CD4-positive, alpha-beta T cell treated with Interleukin-6 at 100 ng/mL for 8 hours (primary cell): Measurements from ENCODE around the gene ELL2.
"Not testable (repeated sequence)": the region's sequence is repeated elsewhere in the genome, so short reads cannot be mapped to it uniquely, and the experiment has no call there.

Source experiments
- DNase-seq: peaks from one replicate; pipeline ENCODE4 v3.0.0-alpha.2; 2020; ENCODE audit warnings: mixed read lengths, low spot score

The ELL2 gene

GRCh38 chr5:95859661-95860060, 102.0 kb downstream of the ELL2 start:
- no peak for DNase-seq

- DNase-seq: peak; percentile 86
Observed at GRCh38 chr5:95858661-95859595, 102.7 kb downstream of the ELL2 start.

DNA sequence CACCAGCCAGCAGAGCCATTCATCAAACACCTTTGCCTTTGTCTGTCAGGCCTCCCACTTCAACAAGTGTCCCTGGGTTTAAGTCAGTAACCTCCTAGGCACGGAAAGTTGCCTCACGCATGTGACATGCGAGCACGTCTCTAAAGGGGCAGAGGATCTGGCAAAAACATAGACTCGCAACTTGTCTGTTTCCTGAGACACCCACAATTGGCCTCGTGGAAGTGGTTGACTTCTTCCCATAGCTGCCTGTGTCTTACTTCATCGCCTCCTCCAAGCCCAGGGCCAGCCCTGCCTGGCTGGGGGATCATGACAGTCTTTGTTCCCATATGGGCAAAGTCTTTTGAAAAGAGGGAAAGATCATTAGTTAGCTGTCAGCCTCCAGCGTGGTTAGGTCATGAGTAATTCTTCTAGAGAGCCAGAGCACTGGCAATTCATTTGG, 103.6 kb downstream of the ELL2 start:
- DNase-seq: no peak

- no peak for DNase-seq
Observed at GRCh38 chr5:95857185-95857945, 104.3 kb downstream of the ELL2 start.

DNA sequence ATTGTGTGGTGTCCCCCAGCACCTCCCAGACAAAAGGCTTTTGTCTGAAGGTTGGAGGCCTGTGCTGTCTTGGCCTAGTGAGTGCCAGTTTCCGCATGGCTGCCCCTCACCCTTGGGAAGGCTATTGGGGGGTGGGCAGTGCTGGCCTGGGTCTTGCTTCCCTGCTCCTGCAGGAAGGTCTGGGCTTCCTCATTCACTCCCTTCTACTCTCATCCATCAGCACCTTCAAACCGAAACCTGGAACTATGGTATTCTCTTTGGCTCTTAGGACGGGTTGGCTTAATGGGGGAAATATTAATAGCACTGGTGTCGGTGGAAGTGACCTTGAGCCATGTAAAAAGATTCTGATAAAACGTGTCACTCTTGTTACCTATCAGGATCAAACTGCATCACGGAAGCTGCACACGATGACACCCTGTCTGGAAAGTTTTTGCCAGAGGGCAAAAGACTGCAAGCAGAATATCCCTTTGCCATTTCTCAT, 105.1 kb downstream of the ELL2 start:
- no peak for DNase-seq

DNA sequence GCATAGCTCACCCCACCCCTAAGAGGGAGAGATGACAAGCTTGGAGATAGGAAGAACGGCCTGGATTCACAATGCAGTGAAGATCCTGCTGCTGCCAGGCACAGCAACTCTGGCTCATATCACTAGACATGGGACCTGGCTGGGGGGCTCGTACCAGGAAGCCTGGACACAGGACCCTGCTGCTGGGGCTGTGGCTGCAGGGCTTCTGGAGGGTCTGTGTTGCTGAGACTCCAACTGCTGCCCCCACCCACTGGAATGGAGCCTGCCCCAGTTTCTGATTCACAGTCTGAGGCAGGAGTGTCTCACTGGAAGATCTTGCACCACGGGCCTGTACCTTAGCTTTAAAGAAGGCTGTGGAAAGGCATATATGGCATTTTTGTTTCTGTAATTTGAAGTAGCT, 108.2 kb downstream of the ELL2 start:
- no peak for DNase-seq

DNA sequence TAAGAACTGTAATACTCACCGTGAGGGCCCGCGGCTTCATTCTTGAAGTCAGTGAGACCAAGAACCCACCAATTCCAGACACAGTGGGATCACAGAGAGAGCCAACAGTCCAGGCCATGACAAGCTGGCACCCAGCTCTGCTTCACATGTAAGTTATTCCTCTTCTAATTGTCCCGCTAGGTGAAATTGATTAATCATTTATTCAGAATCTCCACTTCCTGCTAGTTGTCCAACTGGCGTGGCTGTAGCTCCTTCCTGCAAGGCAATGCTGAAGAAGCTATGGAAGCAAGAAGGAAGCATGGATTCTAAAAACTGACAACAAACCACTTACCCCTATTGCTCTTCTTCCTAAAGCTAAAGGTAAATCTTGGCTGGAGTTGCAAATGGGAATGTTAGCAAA, 109.1 kb downstream of the ELL2 start:
- DNase-seq: no peak

- not testable (repeated sequence) for DNase-seq
Observed at GRCh38 chr5:95851141-95851540, 110.5 kb downstream of the ELL2 start.

GRCh38 chr5:95850391-95850894, 111.2 kb downstream of the ELL2 start:
- no peak for DNase-seq

- DNase-seq: no peak
Observed at GRCh38 chr5:95848701-95849100, 113.0 kb downstream of the ELL2 start.

GRCh38 chr5:95847261-95847592, 114.4 kb downstream of the ELL2 start:
- DNase-seq: no peak

DNA sequence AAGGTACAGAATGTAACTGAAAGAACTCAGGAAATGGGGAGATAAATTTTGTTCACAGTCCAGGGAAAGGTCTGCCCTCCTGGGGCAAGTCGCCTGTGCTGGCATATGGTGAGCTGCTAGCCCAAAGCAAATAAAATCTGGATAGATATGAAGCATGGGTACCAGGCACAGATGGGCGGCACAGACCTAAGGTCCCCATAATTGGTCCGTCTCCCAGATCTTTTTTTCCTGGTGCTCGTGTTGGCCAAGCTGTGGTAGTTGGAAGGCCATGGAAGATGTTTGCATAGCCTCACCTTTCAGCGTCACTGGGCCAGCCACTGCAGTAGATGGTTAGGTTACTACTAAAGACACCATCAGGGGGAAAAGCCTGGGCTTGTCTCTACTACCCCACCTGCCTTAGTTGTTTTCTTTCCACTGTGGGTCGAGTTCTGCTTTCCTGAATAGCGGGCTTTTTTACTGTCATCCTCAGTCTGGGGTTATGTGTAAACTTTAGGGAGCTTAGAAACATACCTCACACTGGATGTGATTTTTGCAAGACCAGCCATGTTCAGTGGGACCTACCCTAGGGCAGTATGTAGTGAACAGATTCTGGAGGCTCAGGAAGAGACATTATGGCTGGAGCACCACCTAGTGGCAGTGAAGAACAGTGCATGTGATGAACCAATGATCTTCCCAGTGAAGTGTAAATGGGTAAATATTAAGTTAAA, 114.9 kb downstream of the ELL2 start:
- peak; percentile 76 for DNase-seq

GRCh38 chr5:95845391-95845790, 116.3 kb downstream of the ELL2 start:
- DNase-seq: no peak

GRCh38 chr5:95843733-95844223, 117.9 kb downstream of the ELL2 start:
- DNase-seq: no peak

DNA sequence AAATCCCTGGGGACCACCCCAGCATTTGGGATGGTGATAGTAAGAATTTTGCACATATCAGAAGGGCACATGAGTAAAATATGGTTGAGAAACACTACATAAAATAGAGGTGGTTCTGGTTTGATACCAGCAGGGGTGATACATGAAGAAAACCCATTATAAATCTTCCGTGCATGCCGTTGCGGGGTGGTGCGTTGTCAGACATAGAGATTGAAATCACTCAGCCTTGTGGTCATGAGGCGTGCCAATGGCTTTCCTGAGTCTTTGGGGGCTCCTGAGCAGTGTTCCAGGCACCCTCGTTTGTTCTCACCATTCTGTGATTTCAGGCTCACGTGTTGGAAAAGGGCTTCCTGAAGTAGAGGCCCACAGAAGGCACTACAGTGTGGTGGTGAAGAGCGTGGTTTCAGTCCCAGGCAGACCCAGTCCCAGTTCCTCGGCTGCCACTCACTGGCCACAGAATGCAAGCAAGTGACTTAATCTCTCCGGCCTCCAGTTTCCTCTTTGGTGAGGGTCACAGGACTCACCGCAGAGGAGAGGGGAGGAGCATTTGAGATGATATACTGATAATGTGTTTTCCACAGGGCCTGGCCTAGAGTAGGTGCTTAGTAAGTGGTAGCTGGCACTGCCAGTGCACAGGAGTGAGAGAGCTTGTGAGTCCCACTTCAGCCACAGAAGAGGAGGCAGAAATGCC, 118.7 kb downstream of the ELL2 start:
- DNase-seq: peak; percentile 77

DNA sequence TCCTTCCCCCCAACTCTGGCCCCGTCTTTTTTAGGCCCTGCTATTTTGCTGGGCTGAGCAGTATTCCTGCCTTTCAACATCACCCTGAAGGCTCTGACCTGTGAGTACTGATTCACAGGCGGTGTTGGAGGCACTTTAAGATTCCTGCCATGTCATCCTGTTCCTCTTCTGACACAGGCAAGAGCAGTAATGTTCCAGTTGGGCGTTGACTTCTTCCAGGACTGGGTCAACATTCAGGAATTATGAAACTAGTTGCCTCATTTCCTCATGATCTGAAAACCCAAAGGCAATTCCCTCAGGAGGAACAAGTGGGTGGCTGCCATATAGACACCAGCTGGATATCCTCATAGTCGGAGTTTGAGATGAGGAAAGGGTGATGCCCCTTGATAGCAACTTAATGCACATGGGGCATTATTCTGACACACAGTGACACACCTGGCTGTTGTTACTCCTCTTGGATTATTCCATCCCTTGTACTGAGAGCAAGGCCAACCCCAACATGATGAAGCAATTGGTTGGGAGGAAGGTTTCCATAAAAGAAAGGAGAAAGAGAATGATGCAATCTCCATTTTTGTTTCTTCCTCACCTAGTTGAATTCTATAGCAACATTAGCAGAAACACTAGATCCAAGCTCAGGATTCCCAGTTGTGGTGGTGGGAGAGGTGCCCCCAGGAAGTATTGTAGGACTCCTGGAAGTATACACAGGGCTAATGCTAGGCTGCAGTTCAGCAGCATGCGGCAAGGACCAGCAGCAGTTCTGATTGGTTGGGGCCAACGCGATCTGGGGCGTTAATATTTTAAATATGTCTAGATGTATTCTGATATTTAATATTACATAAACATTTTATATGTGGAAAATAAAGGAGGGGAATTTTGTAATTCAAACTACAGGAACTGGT, 119.5 kb downstream of the ELL2 start:
- DNase-seq: no peak

- DNase-seq: no peak
Observed at GRCh38 chr5:95840956-95841705, 120.5 kb downstream of the ELL2 start.

GRCh38 chr5:95839658-95840057, 122.0 kb downstream of the ELL2 start:
- DNase-seq: no peak

DNA sequence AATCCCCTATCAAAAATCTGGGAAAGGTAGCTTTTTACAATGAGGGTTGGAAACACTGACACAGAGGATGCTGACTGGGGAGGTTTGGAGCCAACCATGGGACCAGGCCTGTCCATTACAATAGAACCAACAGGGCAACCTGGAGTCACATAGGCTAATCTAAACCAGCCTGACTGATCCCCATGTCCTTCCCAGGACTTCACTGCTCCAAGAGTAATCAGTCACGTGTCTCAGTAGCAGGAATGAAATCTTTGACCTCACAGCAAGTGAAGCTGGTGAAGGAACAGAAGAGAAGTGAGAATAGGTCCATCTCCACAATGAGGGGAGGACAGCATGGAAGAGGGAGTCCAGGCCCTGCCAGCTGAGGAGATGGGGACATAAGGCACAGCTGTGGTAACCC, 123.1 kb downstream of the ELL2 start:
- no peak for DNase-seq
